Adrenal gland (tissue), 5 donors: ENCODE results near the gene LAMP1.

Source experiments
- POLR2A ChIP-seq, 2 donors: fragments of 450-650 bp; IDR thresholded peaks; one replicate each; pipeline ENCODE4 v1.6.1; 2017; ENCODE audit warnings: antibody characterized with exemption in 2 of 2, mild to moderate bottlenecking in 2 of 2, moderate library complexity in 1 of 2
- TF ChIP-seq, protein P1 (sequence below), 6 experiments: fragments of 450-650 bp in 4 of 6; fragments of 200-600 bp in 2 of 6; sonication (generic) in 1 of 6; IDR thresholded peaks; 1 replicate in 5 of 6; 2 replicates in 1 of 6; pipeline versions ENCODE4 v1.5.1 to v1.8.0; 2016 to 2021; ENCODE audit warnings: antibody characterized with exemption in 6 of 6, mild to moderate bottlenecking in 2 of 6, moderate library complexity in 1 of 6
- donor health status: DM: no; HTN: no; CAD: no.

DNA sequence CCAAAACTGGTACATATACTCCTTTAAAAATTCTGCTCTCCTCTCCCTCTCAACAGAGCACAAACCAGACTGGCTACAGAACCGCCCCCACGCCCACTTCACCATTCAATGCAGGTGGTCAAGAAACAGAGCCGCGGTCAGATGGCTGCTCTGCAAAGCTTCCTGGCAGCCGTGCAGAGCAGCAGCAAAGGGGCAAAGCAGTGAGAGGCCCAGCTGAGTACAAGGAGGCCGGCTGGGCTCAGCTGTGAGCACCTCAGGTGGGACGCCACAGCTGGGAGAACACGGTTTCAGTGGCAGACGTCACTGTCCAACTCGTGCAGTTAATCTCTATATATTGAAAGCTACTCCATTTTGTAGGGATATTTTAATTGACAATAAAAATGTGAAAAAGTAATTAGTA, 58.6 kb downstream of the LAMP1 start:
- TF ChIP-seq, protein P1, sequence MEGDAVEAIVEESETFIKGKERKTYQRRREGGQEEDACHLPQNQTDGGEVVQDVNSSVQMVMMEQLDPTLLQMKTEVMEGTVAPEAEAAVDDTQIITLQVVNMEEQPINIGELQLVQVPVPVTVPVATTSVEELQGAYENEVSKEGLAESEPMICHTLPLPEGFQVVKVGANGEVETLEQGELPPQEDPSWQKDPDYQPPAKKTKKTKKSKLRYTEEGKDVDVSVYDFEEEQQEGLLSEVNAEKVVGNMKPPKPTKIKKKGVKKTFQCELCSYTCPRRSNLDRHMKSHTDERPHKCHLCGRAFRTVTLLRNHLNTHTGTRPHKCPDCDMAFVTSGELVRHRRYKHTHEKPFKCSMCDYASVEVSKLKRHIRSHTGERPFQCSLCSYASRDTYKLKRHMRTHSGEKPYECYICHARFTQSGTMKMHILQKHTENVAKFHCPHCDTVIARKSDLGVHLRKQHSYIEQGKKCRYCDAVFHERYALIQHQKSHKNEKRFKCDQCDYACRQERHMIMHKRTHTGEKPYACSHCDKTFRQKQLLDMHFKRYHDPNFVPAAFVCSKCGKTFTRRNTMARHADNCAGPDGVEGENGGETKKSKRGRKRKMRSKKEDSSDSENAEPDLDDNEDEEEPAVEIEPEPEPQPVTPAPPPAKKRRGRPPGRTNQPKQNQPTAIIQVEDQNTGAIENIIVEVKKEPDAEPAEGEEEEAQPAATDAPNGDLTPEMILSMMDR (IDR thresholded peaks at IDR 0.05): no peak
- TF ChIP-seq POLR2A (IDR thresholded peaks at IDR 0.05): no peak
